Astrocyte (in vitro differentiated cells and primary cell): Measurements from ENCODE around the gene KNDC1. TPM values are rescaled to one million over a fixed set of nuclear protein-coding genes. Genes with fewer than 3 reads are reported as not detected.

Source experiments
- DNase-seq: peaks from one replicate; pipeline ENCODE4 v3.0.0-alpha.2; 2010; ENCODE audit warnings: low read depth
- FAIRE-seq: peaks from 2 replicates; lab custom pipeline; 2011; peaks lifted over from hg19 to GRCh38; lab: Jason Lieb, UNC
- H2AFZ ChIP-seq: 2 replicates; pipeline ENCODE4 v1.6.0; 2012; ENCODE audit warnings: low read depth, low read length, inconsistent platforms
- H3K27ac ChIP-seq: 2 replicates; pipeline ENCODE4 v1.5.1; 2011; ENCODE audit warnings: low read depth, low read length, inconsistent platforms
- H3K27me3 ChIP-seq: 2 replicates; pipeline ENCODE4 v1.6.0; 2011; ENCODE audit warnings: low read length, inconsistent platforms; ENCODE audit not compliant: insufficient read depth
- H3K36me3 ChIP-seq: 2 replicates; pipeline ENCODE4 v1.5.1; 2011; ENCODE audit warnings: low read length, inconsistent platforms; ENCODE audit not compliant: insufficient read depth
- H3K4me1 ChIP-seq: 2 replicates; pipeline ENCODE4 v1.5.1; 2011; ENCODE audit warnings: low read length, inconsistent platforms; ENCODE audit not compliant: insufficient read depth
- H3K4me2 ChIP-seq: 2 replicates; pipeline ENCODE4 v1.6.0; 2012; ENCODE audit warnings: low read length, inconsistent platforms
- H3K4me3 ChIP-seq: 2 replicates; pipeline ENCODE4 v1.5.1; 2011; ENCODE audit warnings: low read depth, mild to moderate bottlenecking, low read length, inconsistent platforms; ENCODE audit not compliant: insufficient read depth
- H3K79me2 ChIP-seq: 2 replicates; pipeline ENCODE4 v1.6.0; 2012; ENCODE audit warnings: mild to moderate bottlenecking, low read length, inconsistent platforms; ENCODE audit not compliant: insufficient read depth
- H3K9ac ChIP-seq: 2 replicates; pipeline ENCODE4 v1.6.0; 2012; ENCODE audit warnings: mild to moderate bottlenecking, low read length, inconsistent platforms
- H3K9me3 ChIP-seq: 2 replicates; pipeline ENCODE4 v1.5.1; 2012; ENCODE audit warnings: low read depth, mild to moderate bottlenecking, low read length, inconsistent platforms; ENCODE audit not compliant: insufficient read depth
- H4K20me1 ChIP-seq: 2 replicates; pipeline ENCODE4 v1.6.0; 2012; ENCODE audit warnings: low read length, inconsistent platforms; ENCODE audit not compliant: insufficient read depth
- H3K27ac Mint-ChIP-seq: one replicate; pipeline ENCODE4 v1.8.0; 2021; ENCODE audit warnings: mild to moderate bottlenecking, mixed read lengths; ENCODE audit not compliant: unreplicated experiment
- H3K27me3 Mint-ChIP-seq: one replicate; pipeline ENCODE4 v1.8.0; 2021; ENCODE audit warnings: low read depth, mixed read lengths; ENCODE audit not compliant: unreplicated experiment
- H3K36me3 Mint-ChIP-seq: one replicate; pipeline ENCODE4 v1.8.0; 2021; ENCODE audit warnings: low read depth, mixed read lengths; ENCODE audit not compliant: unreplicated experiment
- H3K4me1 Mint-ChIP-seq: one replicate; pipeline ENCODE4 v1.8.0; 2021; ENCODE audit warnings: low read depth, mixed read lengths; ENCODE audit not compliant: unreplicated experiment
- H3K4me3 Mint-ChIP-seq: one replicate; pipeline ENCODE4 v1.8.0; 2021; ENCODE audit warnings: mild to moderate bottlenecking, moderate library complexity, mixed read lengths; ENCODE audit not compliant: unreplicated experiment
- H3K9me3 Mint-ChIP-seq: one replicate; pipeline ENCODE4 v1.8.0; 2021; ENCODE audit warnings: mild to moderate bottlenecking, mixed read lengths; ENCODE audit not compliant: unreplicated experiment
- EZH2 ChIP-seq: IDR thresholded peaks from 2 replicates; pipeline ENCODE4 v1.6.1; 2012; ENCODE audit warnings: mild to moderate bottlenecking, low read length, inconsistent platforms; ENCODE audit not compliant: insufficient read depth
- total RNA-seq: library from RNA; stranded (reverse); gene quantifications from 2 replicates; pipeline ENCODE4 v1.2.1, GENCODE V29; 2021
- TF ChIP-seq, protein P1 (sequence below): IDR thresholded peaks from 2 replicates; pipeline ENCODE4 v1.5.1; 2011; ENCODE audit warnings: low read depth, mild to moderate bottlenecking, inconsistent platforms, low read length, moderate library complexity; ENCODE audit not compliant: insufficient read depth

The KNDC1 gene
- total RNA-seq, 1 donor from 2014 or later, result 2.6 TPM

DNA sequence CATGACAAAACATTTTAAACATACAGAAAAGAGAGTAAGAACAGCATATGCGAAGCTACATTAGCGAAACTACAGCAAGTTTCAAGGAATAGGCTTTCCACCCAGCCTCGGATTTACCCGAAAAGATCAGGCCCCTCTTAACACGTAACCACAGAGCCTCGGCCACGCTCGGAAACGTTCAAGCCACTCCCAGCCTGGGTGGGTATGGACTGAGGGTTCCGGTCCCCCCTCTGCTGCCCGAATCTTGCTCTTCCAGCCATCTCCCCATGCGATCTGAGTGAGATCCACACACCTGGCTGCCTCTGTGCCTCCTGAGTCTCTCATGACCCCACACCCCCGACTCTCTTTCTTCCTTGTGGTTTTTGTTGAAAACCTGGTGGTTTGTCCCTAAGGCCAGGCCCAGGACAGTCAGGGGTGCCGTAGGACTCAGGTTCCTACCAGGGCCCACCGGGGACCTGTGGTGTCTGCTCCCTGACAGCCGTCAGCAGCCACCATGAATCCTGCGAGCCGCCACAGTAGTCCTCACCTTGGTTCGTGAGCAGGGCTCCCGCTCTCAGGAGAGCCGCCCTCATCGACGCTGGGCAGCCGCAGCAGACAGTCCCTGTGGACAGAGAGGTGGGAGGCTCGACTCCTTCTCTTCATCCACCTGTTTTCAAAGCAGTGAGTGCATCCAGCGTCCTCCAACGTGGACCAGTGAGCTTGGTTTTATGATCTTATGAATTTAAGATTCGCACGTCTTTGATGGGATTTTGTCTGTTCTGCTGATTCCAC is 18.5 kb downstream of the KNDC1 start:
- Histone ChIP-seq H3K9ac (no peak overlapping the region), H4K20me1 (no peaks in the 10 kb centered on the region), H3K4me1 (no peaks in the 10 kb centered on the region), H2AFZ (no peak overlapping the region), H3K79me2 (no peaks in the 10 kb centered on the region), H3K9me3 (peaks cover 17% of the 10 kb centered on the region), H3K4me3 (no peak overlapping the region), H3K4me2 (no peak overlapping the region), H3K27ac (no peak overlapping the region), H3K36me3 (no peaks in the 10 kb centered on the region), H3K27me3 (no peaks in the 10 kb centered on the region)
- H3K4me1 Mint-ChIP-seq, result no peaks in the 10 kb centered on the region
- peaks cover 24% of the 10 kb centered on the region for H3K27me3 Mint-ChIP-seq
- no peak for FAIRE-seq
- H3K9me3 Mint-ChIP-seq, result peaks cover 5% of the 10 kb centered on the region
- TF ChIP-seq, protein P1, sequence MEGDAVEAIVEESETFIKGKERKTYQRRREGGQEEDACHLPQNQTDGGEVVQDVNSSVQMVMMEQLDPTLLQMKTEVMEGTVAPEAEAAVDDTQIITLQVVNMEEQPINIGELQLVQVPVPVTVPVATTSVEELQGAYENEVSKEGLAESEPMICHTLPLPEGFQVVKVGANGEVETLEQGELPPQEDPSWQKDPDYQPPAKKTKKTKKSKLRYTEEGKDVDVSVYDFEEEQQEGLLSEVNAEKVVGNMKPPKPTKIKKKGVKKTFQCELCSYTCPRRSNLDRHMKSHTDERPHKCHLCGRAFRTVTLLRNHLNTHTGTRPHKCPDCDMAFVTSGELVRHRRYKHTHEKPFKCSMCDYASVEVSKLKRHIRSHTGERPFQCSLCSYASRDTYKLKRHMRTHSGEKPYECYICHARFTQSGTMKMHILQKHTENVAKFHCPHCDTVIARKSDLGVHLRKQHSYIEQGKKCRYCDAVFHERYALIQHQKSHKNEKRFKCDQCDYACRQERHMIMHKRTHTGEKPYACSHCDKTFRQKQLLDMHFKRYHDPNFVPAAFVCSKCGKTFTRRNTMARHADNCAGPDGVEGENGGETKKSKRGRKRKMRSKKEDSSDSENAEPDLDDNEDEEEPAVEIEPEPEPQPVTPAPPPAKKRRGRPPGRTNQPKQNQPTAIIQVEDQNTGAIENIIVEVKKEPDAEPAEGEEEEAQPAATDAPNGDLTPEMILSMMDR, result no peak
- no peak for TF ChIP-seq EZH2
- no peak for DNase-seq
- H3K36me3 Mint-ChIP-seq, result peaks cover 2% of the 10 kb centered on the region
- no peak overlapping the region for H3K4me3 Mint-ChIP-seq
- no peak overlapping the region for H3K27ac Mint-ChIP-seq

DNA sequence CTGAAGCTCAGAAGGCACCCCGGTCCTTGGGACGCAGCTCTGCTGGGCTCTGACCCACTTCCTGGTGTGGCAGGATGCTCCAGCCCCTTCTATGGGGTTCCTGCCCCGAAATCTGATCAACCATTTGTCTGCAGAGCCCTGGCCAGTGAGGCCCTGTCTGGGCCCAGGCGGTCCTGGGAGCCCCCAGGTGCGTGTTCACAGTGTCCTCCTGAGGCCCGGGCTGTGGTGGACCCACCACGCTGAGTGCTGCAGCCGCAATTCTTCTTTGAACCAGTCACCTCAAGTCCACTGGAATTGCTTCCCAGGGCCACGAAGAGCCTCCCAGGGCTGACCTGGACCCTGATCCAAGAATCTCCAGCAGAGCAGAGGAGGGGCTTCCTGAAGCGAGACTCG is 19.1 kb downstream of the KNDC1 start:
- H3K79me2 ChIP-seq, result no peaks in the 10 kb centered on the region
- H3K27ac ChIP-seq, result no peak overlapping the region
- H4K20me1 ChIP-seq, result no peaks in the 10 kb centered on the region
- no peaks in the 10 kb centered on the region for H3K4me1 ChIP-seq
- TF ChIP-seq, protein P1, result no peak
- no peak for TF ChIP-seq EZH2
- no peak overlapping the region for H3K4me2 ChIP-seq
- no peak for DNase-seq
- no peak for FAIRE-seq
- no peaks in the 10 kb centered on the region for H3K27me3 ChIP-seq
- Mint-ChIP-seq H3K36me3 (peaks cover 2% of the 10 kb centered on the region), H3K4me3 (no peak overlapping the region), H3K9me3 (peaks cover 3% of the 10 kb centered on the region), H3K27ac (peak overlapping the region; percentile 41), H3K4me1 (no peaks in the 10 kb centered on the region), H3K27me3 (peaks cover 23% of the 10 kb centered on the region)
- no peak overlapping the region for H3K4me3 ChIP-seq
- H3K9ac ChIP-seq, result no peak overlapping the region
- no peaks in the 10 kb centered on the region for H3K36me3 ChIP-seq
- H3K9me3 ChIP-seq, result peaks cover 17% of the 10 kb centered on the region
- H2AFZ ChIP-seq, result no peak overlapping the region

DNA sequence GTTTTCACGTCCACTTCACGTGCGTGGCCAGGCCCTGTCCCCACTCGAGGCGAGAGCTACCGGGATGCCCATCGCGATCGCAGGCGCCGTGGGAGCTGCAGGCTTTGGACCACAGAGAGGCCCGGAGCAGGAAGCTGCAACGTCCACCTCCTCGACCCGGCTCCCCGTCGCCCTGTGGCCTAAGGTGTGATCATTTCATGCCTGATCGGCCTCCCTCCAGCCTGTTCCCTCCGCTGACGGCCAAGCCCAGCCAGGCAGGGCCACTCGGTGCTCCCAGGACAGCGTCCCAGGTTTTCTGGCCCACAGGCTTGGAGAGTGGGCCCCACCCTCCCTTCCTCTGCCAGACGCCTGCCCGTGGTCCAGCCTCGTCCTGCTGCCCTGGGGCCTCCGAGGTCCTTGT is 19.6 kb downstream of the KNDC1 start:
- H2AFZ ChIP-seq, result no peak overlapping the region
- Mint-ChIP-seq H3K36me3 (peaks cover 4% of the 10 kb centered on the region), H3K4me1 (no peaks in the 10 kb centered on the region), H3K27me3 (peaks cover 24% of the 10 kb centered on the region), H3K27ac (no peak overlapping the region), H3K9me3 (peaks cover 3% of the 10 kb centered on the region), H3K4me3 (no peak overlapping the region)
- H3K79me2 ChIP-seq, result no peaks in the 10 kb centered on the region
- no peak overlapping the region for H3K4me2 ChIP-seq
- H4K20me1 ChIP-seq, result no peaks in the 10 kb centered on the region
- H3K9ac ChIP-seq, result no peak overlapping the region
- H3K27ac ChIP-seq, result no peak overlapping the region
- no peaks in the 10 kb centered on the region for H3K27me3 ChIP-seq
- DNase-seq (no peak), FAIRE-seq (no peak)
- H3K4me3 ChIP-seq, result no peak overlapping the region
- H3K4me1 ChIP-seq, result no peaks in the 10 kb centered on the region
- TF ChIP-seq, protein P1, result no peak
- TF ChIP-seq EZH2, result no peak
- no peaks in the 10 kb centered on the region for H3K36me3 ChIP-seq
- H3K9me3 ChIP-seq, result peaks cover 17% of the 10 kb centered on the region
